K562 (cell line): ENCODE data around the gene H2BK1. TPM values are rescaled to one million over a fixed set of nuclear protein-coding genes. Genes with fewer than 3 reads are reported as not detected.

Source experiments
- MGA ChIP-seq: fragments of 450-650 bp; IDR thresholded peaks from 2 replicates; pipeline ENCODE4 v1.6.1; 2016; ENCODE audit warnings: mild to moderate bottlenecking, moderate library complexity
- polyA plus RNA-seq, 8 experiments: library from polyadenylated mRNA; depleted of rRNA in 4 of 8; stranded (reverse) in 5 of 8; unstranded in 3 of 8; fragments of >200 nt; fragmentation: Nextera tagmentation in 2 of 8; fragmentation: Illumina TruSeq in 1 of 8; extraction: Ambion mirVana in 2 of 8; extraction: Trizol in 1 of 8; gene quantifications; 2 replicates each; pipeline versions ENCODE4 v1.2.1 to v1.2.3, GENCODE V29; 2011 to 2014; ENCODE audit warnings: inconsistent platforms in 1 of 8, missing spikeins in 1 of 8
- total RNA-seq, 7 experiments: library from RNA; depleted of rRNA in 6 of 7; stranded (reverse); fragments of >200 nt in 6 of 7; fragmentation: Illumina TruSeq in 2 of 7; extraction: Trizol in 2 of 7; gene quantifications; 2 replicates each; pipeline versions ENCODE4 v1.2.1 to v1.2.3, GENCODE V29; 2011 to 2021; ENCODE audit warnings: low replicate concordance in 1 of 7

The H2BK1 gene
- total and polyA plus RNA-seq, 9 of the 15 experiments (the other 6 are each of a cell fraction or from before 2014, with no cell fraction given): not detected

DNA sequence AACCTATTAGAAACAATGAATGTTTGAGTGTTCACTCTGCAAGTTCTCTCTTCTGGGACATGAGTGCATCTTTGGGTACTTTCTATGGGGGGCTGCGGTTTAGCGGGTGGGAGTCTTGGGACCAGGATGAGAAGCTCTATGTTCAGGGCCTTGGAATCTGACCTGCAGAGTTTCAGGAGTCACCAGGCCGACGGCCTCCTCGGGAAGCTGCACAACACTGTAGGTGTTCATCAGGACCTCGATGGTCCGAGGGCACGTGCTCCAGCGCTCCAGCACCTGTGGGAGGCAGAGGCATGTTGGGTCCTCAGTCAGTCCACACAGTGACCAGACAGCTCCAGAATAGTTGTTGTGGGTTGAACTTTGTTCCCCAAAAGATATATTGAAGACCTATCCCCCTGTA is 33.9 kb downstream of the H2BK1 start (continued):
- TF ChIP-seq MGA: peak; percentile 50
